PC-3 (cell line): ENCODE results near the gene NKAIN2. TPM values are rescaled to one million over a fixed set of nuclear protein-coding genes. Genes with fewer than 3 reads are reported as not detected.

ENCODE experiments used
- ATAC-seq: fragments of 200-7000 bp; cut with Tn5 transposase; 2 replicates; pipeline ENCODE4 v1.9.1; 2020; ENCODE audit warnings: mild to moderate bottlenecking, moderate library complexity
- BruUV-seq: library from RNA; stranded (reverse); fragments of 400-500 nt; replicated peaks from 2 replicates; lab custom pipeline; 2021; lab: Mats Ljungman, UMichigan
- CTCF ChIA-PET: fragments of 300-600 bp; sonication (Branson Sonifier 250); formaldehyde crosslinking; loops from one replicate; lab custom pipeline; 2022; ENCODE audit warnings: antibody characterized with exemption; lab: Charles Lee
- POLR2A ChIA-PET: fragments of 300-600 bp; sonication (Branson Sonifier 250); formaldehyde crosslinking; loops from one replicate; lab custom pipeline; 2022; ENCODE audit warnings: antibody characterized with exemption; ENCODE audit not compliant: unreplicated experiment; lab: Charles Lee
- DNase-seq: peaks from one replicate; pipeline ENCODE4 v3.0.0-alpha.2; 2015
- H2AFZ ChIP-seq: fragments of 300-600 bp; sonication (generic); 2 replicates; pipeline ENCODE4 v1.6.0; 2016; ENCODE audit warnings: antibody characterized with exemption, low read length
- H3F3A ChIP-seq: fragments of 300-600 bp; sonication (generic); one replicate; pipeline ENCODE4 v1.6.0; 2017; ENCODE audit warnings: antibody characterized with exemption, low read length, control low read depth, mild to moderate bottlenecking; ENCODE audit not compliant: unreplicated experiment
- H3K27ac ChIP-seq: fragments of 300-600 bp; sonication (generic); 2 replicates; pipeline ENCODE4 v1.5.1; 2016; ENCODE audit warnings: mild to moderate bottlenecking, low read length
- H3K27me3 ChIP-seq: fragments of 300-600 bp; sonication (generic); 2 replicates; pipeline ENCODE4 v1.6.1; 2016; ENCODE audit warnings: low read length, mixed read lengths
- H3K36me3 ChIP-seq: fragments of 300-600 bp; sonication (generic); 2 replicates; pipeline ENCODE4 v1.6.1; 2016; ENCODE audit warnings: low read depth, mixed run types, low read length, mixed read lengths
- H3K4me1 ChIP-seq: fragments of 300-600 bp; sonication (generic); 2 replicates; pipeline ENCODE4 v1.5.1; 2016; ENCODE audit warnings: low read length; ENCODE audit not compliant: insufficient read depth
- H3K4me2 ChIP-seq: fragments of 300-600 bp; sonication (generic); 2 replicates; pipeline ENCODE4 v1.6.0; 2016; ENCODE audit warnings: low read length
- H3K4me3 ChIP-seq: fragments of 300-600 bp; sonication (generic); 2 replicates; pipeline ENCODE4 v1.5.1; 2016; ENCODE audit warnings: mild to moderate bottlenecking, low read length, mixed read lengths
- H3K79me2 ChIP-seq: fragments of 300-600 bp; sonication (generic); 2 replicates; pipeline ENCODE4 v1.6.1; 2017; ENCODE audit warnings: low read length, mixed read lengths
- H3K9ac ChIP-seq: fragments of 300-600 bp; sonication (generic); 2 replicates; pipeline ENCODE4 v1.6.0; 2016; ENCODE audit warnings: mild to moderate bottlenecking, low read length
- H3K9me2 ChIP-seq: fragments of 300-600 bp; sonication (generic); replicated peaks from 2 replicates; pipeline ENCODE4 v1.6.1; 2016; ENCODE audit warnings: mixed run types, low read length, mixed read lengths
- H3K9me3 ChIP-seq: fragments of 300-600 bp; sonication (generic); 2 replicates; pipeline ENCODE4 v1.6.1; 2016; ENCODE audit warnings: low read length, mixed read lengths
- H4K20me1 ChIP-seq: fragments of 300-600 bp; sonication (generic); 2 replicates; pipeline ENCODE4 v1.6.1; 2016; ENCODE audit warnings: low read length, mixed read lengths
- EZH2 ChIP-seq: fragments of 300-600 bp; sonication (generic); IDR thresholded peaks from one replicate; pipeline ENCODE4 v1.6.1; 2017; ENCODE audit warnings: antibody characterized with exemption, mild to moderate bottlenecking, low read length; ENCODE audit not compliant: unreplicated experiment
- EZH2phosphoT487 ChIP-seq: fragments of 300-600 bp; sonication (generic); IDR thresholded peaks from 2 replicates; pipeline ENCODE4 v1.6.1; 2018; ENCODE audit warnings: mild to moderate bottlenecking, antibody characterized with exemption, low read length, borderline replicate concordance
- intact Hi-C: fragments of 100-400 bp; cut with micrococcal nuclease; formaldehyde crosslinking; loops from 2 replicates; pipeline ENCODE4 v1.9.0; 2023
- total RNA-seq: library from RNA; depleted of rRNA; stranded (reverse); fragments of >200 nt; gene quantifications from 2 replicates; pipeline ENCODE4 v1.2.3, GENCODE V29; 2014
- TF ChIP-seq, protein P1 (sequence below): fragments of 300-600 bp; sonication (generic); conservative IDR thresholded peaks from 2 replicates; pipeline ENCODE4 v1.5.1; 2017; ENCODE audit warnings: antibody characterized with exemption, low read depth, mild to moderate bottlenecking, low read length

The NKAIN2 gene
- total RNA-seq, 1 experiment from 2014 or later: not detected

DNA sequence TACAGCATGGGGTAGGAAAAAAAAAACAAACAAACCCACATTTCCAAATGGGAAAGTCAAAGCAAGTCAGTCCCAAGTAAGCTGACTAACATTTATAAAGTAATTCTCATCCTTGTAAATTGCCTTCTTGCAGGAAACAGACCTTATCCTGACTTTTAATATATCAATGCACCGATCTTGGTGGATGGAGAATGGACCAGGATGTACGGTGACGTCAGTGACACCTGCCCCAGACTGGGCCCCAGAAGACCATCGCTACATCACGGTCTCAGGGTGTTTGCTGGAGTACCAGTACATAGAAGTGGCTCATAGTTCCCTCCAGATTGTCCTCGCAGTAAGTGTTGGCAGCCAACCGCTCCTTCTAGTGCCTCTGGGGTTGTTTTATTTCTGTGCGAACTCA is 854.4 kb downstream of the NKAIN2 start:
- no peak for DNase-seq
- H3F3A ChIP-seq: no peaks in the 10 kb centered on the region
- ChIA-PET CTCF (no interaction called here), POLR2A (no interaction called here)
- H3K9me3 ChIP-seq: no peaks in the 10 kb centered on the region
- no peaks in the 10 kb centered on the region for H3K79me2 ChIP-seq
- no peak overlapping the region for H2AFZ ChIP-seq
- no peak overlapping the region for H3K4me2 ChIP-seq
- H3K4me1 ChIP-seq: no peaks in the 10 kb centered on the region
- no peak for ATAC-seq
- no peaks in the 10 kb centered on the region for H3K27me3 ChIP-seq
- no peak overlapping the region for H3K4me3 ChIP-seq
- no TSS peak for BruUV-seq
- no peak overlapping the region for H3K27ac ChIP-seq
- H4K20me1 ChIP-seq: no peaks in the 10 kb centered on the region
- no peaks in the 10 kb centered on the region for H3K36me3 ChIP-seq
- intact Hi-C loops: no loop called here
- no peaks in the 10 kb centered on the region for H3K9me2 ChIP-seq
- H3K9ac ChIP-seq: no peak overlapping the region
- TF ChIP-seq EZH2 (no peak), EZH2phosphoT487 (no peak)
- TF ChIP-seq, protein P1, sequence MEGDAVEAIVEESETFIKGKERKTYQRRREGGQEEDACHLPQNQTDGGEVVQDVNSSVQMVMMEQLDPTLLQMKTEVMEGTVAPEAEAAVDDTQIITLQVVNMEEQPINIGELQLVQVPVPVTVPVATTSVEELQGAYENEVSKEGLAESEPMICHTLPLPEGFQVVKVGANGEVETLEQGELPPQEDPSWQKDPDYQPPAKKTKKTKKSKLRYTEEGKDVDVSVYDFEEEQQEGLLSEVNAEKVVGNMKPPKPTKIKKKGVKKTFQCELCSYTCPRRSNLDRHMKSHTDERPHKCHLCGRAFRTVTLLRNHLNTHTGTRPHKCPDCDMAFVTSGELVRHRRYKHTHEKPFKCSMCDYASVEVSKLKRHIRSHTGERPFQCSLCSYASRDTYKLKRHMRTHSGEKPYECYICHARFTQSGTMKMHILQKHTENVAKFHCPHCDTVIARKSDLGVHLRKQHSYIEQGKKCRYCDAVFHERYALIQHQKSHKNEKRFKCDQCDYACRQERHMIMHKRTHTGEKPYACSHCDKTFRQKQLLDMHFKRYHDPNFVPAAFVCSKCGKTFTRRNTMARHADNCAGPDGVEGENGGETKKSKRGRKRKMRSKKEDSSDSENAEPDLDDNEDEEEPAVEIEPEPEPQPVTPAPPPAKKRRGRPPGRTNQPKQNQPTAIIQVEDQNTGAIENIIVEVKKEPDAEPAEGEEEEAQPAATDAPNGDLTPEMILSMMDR: no peak

DNA sequence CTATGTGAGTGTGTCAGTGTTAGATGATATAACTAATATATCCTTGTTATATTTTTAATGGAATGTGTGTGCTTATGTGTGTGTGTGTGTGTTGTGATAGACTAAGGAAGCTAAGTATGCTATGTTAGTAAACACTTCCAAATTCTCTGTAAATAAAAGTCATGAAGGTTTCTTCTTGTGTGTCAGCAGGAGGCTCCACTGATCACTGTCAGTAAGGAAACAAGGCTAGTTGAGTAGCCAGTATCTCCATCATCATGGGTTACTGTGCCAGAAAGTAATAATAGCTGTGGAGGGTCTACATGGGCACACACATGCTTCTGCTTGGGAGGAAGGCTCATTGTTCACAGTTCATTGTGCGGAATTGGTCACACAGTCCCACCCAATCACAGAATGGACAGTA is 855.8 kb downstream of the NKAIN2 start:
- intact Hi-C loops: no loop called here
- POLR2A ChIA-PET: no interaction called here
- H3K4me2 ChIP-seq: no peak overlapping the region
- H3K9me3 ChIP-seq: no peaks in the 10 kb centered on the region
- no peaks in the 10 kb centered on the region for H3K9me2 ChIP-seq
- no peak overlapping the region for H3K27ac ChIP-seq
- no TSS peak for BruUV-seq
- no peak for ATAC-seq
- no peaks in the 10 kb centered on the region for H3K36me3 ChIP-seq
- no peak overlapping the region for H3K9ac ChIP-seq
- no peak for DNase-seq
- CTCF ChIA-PET: no interaction called here
- H3K79me2 ChIP-seq: no peaks in the 10 kb centered on the region
- no peaks in the 10 kb centered on the region for H4K20me1 ChIP-seq
- no peaks in the 10 kb centered on the region for H3K27me3 ChIP-seq
- TF ChIP-seq EZH2phosphoT487: no peak
- TF ChIP-seq, protein P1: no peak
- no peak for TF ChIP-seq EZH2
- H3F3A ChIP-seq: no peaks in the 10 kb centered on the region
- no peak overlapping the region for H2AFZ ChIP-seq
- no peaks in the 10 kb centered on the region for H3K4me1 ChIP-seq
- H3K4me3 ChIP-seq: no peak overlapping the region

DNA sequence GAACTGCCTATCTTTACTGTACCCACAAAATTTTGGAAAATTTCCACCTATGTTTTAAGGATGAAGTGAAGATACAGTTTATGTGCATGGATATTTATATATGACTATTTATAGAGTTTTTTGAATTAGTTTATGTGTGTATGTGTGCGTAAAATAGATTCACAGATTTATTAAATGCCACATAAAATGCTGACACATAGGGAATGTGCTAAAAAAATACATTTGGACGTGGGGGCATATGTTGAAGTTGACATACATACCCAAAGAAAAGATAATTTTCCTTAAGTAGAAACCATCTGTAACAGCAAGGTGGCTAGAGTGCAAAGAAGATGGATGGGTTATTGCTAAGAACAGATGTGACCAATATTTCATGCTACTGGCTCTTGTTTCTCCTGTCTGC is 856.5 kb downstream of the NKAIN2 start:
- no TSS peak for BruUV-seq
- no peaks in the 10 kb centered on the region for H4K20me1 ChIP-seq
- TF ChIP-seq EZH2phosphoT487 (no peak), EZH2 (no peak)
- TF ChIP-seq, protein P1: no peak
- no peaks in the 10 kb centered on the region for H3K36me3 ChIP-seq
- H3K9me3 ChIP-seq: no peaks in the 10 kb centered on the region
- H3K4me3 ChIP-seq: no peak overlapping the region
- no peaks in the 10 kb centered on the region for H3K4me1 ChIP-seq
- H3K27ac ChIP-seq: no peak overlapping the region
- H3K27me3 ChIP-seq: no peaks in the 10 kb centered on the region
- intact Hi-C loops: no loop called here
- no peaks in the 10 kb centered on the region for H3K9me2 ChIP-seq
- no peak for ATAC-seq
- ChIA-PET CTCF (no interaction called here), POLR2A (no interaction called here)
- H2AFZ ChIP-seq: no peak overlapping the region
- H3F3A ChIP-seq: no peaks in the 10 kb centered on the region
- DNase-seq: no peak
- no peak overlapping the region for H3K4me2 ChIP-seq
- H3K79me2 ChIP-seq: no peaks in the 10 kb centered on the region
- no peak overlapping the region for H3K9ac ChIP-seq
